AG09309 (cell line): ENCODE results near the gene PTPRT.

Experiments
- DNase-seq: peaks from one replicate; pipeline ENCODE4 v3.0.0-alpha.2; 2010; ENCODE audit warnings: low read depth
- H3K4me3 ChIP-seq: 2 replicates; pipeline ENCODE4 v1.5.1; 2011; ENCODE audit warnings: mild to moderate bottlenecking, low read depth, low read length, moderate library complexity; ENCODE audit not compliant: control insufficient read depth
- TF ChIP-seq, protein P1 (sequence below): IDR thresholded peaks from 2 replicates; pipeline ENCODE4 v1.5.1; 2011; ENCODE audit warnings: mild to moderate bottlenecking, low read depth, low read length, inconsistent platforms; ENCODE audit not compliant: insufficient read depth, control insufficient read depth; ENCODE audit errors: missing control alignments

The PTPRT gene

DNA sequence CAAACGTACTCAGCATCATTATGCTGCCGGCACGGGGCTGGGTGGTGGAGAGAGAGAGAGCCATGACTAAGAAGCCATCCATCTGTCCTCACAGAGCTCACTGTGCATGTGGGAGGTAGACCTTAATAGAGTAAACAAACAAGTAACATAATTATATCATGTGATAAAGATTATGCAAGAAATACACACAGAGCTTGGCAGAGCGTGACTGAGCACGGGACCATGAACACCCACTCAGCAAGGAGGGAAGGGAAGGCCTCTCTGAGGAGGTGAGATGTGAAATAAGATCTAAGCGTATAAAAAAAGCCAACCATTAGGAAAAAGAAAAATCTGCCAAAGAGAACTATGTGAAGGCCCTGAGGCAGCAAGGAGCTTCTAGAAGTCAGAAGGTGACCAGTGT is 207.5 kb downstream of the PTPRT start:
- TF ChIP-seq, protein P1, sequence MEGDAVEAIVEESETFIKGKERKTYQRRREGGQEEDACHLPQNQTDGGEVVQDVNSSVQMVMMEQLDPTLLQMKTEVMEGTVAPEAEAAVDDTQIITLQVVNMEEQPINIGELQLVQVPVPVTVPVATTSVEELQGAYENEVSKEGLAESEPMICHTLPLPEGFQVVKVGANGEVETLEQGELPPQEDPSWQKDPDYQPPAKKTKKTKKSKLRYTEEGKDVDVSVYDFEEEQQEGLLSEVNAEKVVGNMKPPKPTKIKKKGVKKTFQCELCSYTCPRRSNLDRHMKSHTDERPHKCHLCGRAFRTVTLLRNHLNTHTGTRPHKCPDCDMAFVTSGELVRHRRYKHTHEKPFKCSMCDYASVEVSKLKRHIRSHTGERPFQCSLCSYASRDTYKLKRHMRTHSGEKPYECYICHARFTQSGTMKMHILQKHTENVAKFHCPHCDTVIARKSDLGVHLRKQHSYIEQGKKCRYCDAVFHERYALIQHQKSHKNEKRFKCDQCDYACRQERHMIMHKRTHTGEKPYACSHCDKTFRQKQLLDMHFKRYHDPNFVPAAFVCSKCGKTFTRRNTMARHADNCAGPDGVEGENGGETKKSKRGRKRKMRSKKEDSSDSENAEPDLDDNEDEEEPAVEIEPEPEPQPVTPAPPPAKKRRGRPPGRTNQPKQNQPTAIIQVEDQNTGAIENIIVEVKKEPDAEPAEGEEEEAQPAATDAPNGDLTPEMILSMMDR: no peak
- no peak overlapping the region for H3K4me3 ChIP-seq
- no peak for DNase-seq

DNA sequence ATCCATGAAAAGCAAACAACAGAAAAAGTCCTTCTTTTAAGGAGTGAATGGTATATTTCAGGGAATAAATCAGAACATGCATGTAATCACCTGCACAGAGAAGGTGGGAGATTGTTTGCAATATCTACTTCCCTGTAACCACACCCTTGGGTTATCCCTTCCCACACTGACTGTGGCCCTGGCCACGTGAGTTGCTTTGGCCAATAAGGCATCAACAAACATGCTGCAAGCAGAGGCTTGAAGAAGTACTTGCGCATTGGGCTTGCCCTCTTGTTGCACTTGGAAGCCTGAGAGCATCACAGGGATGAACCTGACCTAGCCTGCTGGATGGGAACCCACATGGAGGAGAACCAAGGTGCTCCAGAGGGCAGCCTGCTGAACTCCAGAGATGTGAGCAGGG is 208.5 kb downstream of the PTPRT start:
- TF ChIP-seq, protein P1: no peak
- no peak for DNase-seq
- H3K4me3 ChIP-seq: no peak overlapping the region

DNA sequence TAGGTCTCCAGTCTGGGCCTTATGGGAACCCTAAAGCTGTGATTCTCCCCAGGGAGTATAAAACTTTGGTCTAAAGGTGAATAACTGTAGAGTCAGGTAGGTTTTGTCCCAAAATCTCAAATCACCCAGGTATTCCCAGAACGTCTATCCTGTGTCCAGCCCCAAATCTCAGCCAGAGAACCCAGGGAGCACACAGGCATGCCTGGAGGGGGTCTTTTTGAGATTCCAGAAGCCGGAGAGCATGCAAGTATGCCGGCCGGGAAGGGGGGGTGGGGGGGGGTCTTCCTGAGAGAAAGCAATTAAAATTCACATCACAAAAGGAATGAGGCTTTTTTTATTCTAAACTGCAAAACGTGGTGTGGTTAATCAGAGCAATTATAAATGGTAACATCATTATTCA is 210.0 kb downstream of the PTPRT start:
- no peak overlapping the region for H3K4me3 ChIP-seq
- DNase-seq: no peak
- TF ChIP-seq, protein P1: no peak

DNA sequence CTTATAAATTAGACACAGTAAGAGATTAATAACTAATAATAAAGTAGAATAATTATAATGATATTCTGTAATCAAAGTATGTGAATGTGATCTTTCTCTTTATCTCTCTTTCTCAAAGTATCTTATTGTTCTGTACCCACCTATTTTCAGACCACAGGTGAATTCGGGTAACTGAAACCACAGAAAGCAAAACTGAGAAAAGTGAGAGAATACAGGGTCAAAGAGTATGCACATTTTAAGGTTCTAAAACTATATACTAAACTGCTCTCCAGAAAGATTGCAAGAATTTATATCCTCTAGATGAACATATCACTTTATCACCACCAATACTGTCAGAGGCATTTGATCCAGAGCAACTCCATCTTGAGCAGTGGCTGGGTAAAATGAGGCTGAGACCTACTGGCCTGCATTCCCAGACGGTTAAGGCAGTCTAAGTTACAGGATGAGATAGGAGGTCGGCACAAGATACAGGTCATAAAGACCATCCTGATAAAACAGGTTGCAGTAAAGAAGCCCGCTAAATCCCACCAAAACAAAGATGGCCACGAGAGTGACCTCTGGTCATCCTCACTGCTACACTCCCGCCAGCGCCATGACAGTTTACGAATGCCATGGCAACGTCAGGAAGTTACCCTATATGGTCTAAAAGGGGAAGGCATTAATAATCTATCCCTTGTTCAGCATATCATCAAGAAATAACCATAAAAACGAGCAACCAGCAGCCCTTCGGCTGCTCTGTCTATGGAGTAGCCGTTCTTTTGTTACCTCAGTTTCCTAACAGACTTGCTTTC is 211.3 kb downstream of the PTPRT start:
- no peak overlapping the region for H3K4me3 ChIP-seq
- no peak for DNase-seq
- TF ChIP-seq, protein P1: no peak

DNA sequence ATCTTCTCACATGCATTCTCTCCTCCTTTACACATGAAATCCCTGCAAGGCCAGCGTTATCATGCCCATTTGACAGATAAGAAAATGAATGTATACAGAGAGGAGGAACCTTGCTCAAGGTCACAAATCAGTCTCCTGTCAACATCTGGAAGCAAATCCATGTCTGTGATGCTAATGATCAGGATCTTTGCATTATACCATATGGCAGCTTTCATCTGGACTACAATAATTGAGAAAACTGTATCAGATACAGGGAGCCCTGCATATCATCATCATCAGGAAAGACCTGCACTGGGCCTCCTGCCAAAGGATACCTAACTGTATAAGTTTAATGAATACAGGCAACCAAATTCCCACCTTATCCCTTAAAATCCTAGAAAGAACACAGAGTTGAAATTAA is 213.7 kb downstream of the PTPRT start:
- TF ChIP-seq, protein P1: no peak
- no peak for DNase-seq

DNA sequence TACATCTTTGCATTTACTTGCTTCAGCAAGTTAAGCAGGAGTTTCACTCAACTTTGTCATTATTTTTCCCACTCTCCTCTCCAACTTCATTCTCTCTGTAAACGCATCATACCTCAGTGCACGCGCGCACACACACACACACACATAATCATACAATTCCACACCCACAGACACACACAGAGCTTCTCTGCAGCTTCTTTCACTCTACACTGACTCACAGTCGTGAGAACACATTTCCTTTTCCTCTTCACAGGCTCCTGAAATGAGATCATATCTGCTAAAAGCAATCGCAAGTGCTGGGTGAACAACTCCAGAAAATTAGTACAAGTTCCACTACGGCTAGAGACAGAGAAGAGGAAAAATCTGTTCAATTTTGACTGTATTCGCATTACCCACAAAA is 215.4 kb downstream of the PTPRT start:
- no peak overlapping the region for H3K4me3 ChIP-seq
- TF ChIP-seq, protein P1: no peak
- DNase-seq: no peak

More for the DNA sequence above, 213.7 kb downstream of the PTPRT start:
- H3K4me3 ChIP-seq: no peak overlapping the region
